Smooth muscle cell (in vitro differentiated cells): ENCODE measurements around the gene YWHAE. TPM values are rescaled to one million over a fixed set of nuclear protein-coding genes. Genes with fewer than 3 reads are reported as not detected.
"Not testable (repeated sequence)": the region's sequence is repeated elsewhere in the genome, so short reads cannot be mapped to it uniquely, and the experiment has no call there.

Source experiments
- DNase-seq: peaks from one replicate; lab custom pipeline; 2025; ENCODE audit not compliant: unreplicated experiment; lab: John Stamatoyannopoulos, UW
- H2AFZ ChIP-seq: fragments of 200-600 bp; sonication (generic); 2 replicates; pipeline ENCODE4 v1.6.0; 2016; ENCODE audit warnings: antibody characterized with exemption, low read depth, mild to moderate bottlenecking
- H3F3A ChIP-seq: fragments of 200-600 bp; sonication (generic); 2 replicates; pipeline ENCODE4 v1.6.0; 2017; ENCODE audit warnings: antibody characterized with exemption, low read depth
- H3K27ac ChIP-seq: fragments of 200-600 bp; sonication (generic); 2 replicates; pipeline ENCODE4 v1.5.1; 2016; ENCODE audit warnings: low read depth, mild to moderate bottlenecking
- H3K27me3 ChIP-seq: fragments of 200-600 bp; sonication (generic); 2 replicates; pipeline ENCODE4 v1.6.1; 2016; ENCODE audit warnings: low read depth, mild to moderate bottlenecking
- H3K36me3 ChIP-seq: fragments of 200-600 bp; sonication (generic); 2 replicates; pipeline ENCODE4 v1.5.1; 2016; ENCODE audit warnings: low read depth
- H3K4me1 ChIP-seq: fragments of 200-600 bp; sonication (generic); 2 replicates; pipeline ENCODE4 v1.5.1; 2016; ENCODE audit warnings: low read depth
- H3K4me2 ChIP-seq: fragments of 200-600 bp; sonication (generic); 2 replicates; pipeline ENCODE4 v1.6.0; 2016; ENCODE audit warnings: mild to moderate bottlenecking
- H3K4me3 ChIP-seq: fragments of 200-600 bp; sonication (generic); 2 replicates; pipeline ENCODE4 v1.5.1; 2016; ENCODE audit warnings: mild to moderate bottlenecking
- H3K79me2 ChIP-seq: fragments of 200-600 bp; sonication (generic); 2 replicates; pipeline ENCODE4 v1.6.0; 2016; ENCODE audit warnings: low read depth, mild to moderate bottlenecking
- H3K9ac ChIP-seq: fragments of 200-600 bp; sonication (generic); 2 replicates; pipeline ENCODE4 v1.6.0; 2016; ENCODE audit warnings: low read depth
- H3K9me3 ChIP-seq: fragments of 200-600 bp; sonication (generic); replicated peaks from 2 replicates; pipeline ENCODE4 v1.5.1; 2016; ENCODE audit warnings: low read depth
- H4K20me1 ChIP-seq: fragments of 200-600 bp; sonication (generic); 2 replicates; pipeline ENCODE4 v1.6.0; 2016; ENCODE audit warnings: low read depth
- WGBS: methylation state at CpG from one replicate; pipeline ENCODE4 v1.1.7; 2016; ENCODE audit warnings: low lambda C conversion rate; 5-methylcytosine and 5-hydroxymethylcytosine counted together
- polyA plus RNA-seq: library from polyadenylated mRNA; unstranded; fragments of >200 nt; fragmentation: Nextera tagmentation; extraction: Ambion mirVana; gene quantifications from 2 replicates; pipeline ENCODE4 v1.2.1, GENCODE V29; 2016
- total RNA-seq: library from RNA; depleted of rRNA; stranded (reverse); fragments of >200 nt; gene quantifications from 2 replicates; pipeline ENCODE4 v1.2.3, GENCODE V29; 2014
- TF ChIP-seq, protein P1 (sequence below): fragments of 200-600 bp; sonication (generic); IDR thresholded peaks from 2 replicates; pipeline ENCODE4 v1.5.1; 2017; ENCODE audit warnings: borderline replicate concordance, mild to moderate bottlenecking, antibody characterized with exemption; ENCODE audit not compliant: insufficient read depth, poor library complexity, severe bottlenecking

Gene YWHAE
- total and polyA plus RNA-seq, 2 experiments from 2014 or later: 383 to 662 TPM

GRCh38 chr17:1402262-1402586 lies 2.2 kb upstream of the YWHAE start:
- TF ChIP-seq, protein P1, sequence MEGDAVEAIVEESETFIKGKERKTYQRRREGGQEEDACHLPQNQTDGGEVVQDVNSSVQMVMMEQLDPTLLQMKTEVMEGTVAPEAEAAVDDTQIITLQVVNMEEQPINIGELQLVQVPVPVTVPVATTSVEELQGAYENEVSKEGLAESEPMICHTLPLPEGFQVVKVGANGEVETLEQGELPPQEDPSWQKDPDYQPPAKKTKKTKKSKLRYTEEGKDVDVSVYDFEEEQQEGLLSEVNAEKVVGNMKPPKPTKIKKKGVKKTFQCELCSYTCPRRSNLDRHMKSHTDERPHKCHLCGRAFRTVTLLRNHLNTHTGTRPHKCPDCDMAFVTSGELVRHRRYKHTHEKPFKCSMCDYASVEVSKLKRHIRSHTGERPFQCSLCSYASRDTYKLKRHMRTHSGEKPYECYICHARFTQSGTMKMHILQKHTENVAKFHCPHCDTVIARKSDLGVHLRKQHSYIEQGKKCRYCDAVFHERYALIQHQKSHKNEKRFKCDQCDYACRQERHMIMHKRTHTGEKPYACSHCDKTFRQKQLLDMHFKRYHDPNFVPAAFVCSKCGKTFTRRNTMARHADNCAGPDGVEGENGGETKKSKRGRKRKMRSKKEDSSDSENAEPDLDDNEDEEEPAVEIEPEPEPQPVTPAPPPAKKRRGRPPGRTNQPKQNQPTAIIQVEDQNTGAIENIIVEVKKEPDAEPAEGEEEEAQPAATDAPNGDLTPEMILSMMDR: no peak
- Histone ChIP-seq H4K20me1 (peaks cover 23% of the 10 kb centered on the region), H3K79me2 (peaks cover 27% of the 10 kb centered on the region), H3F3A (no peaks in the 10 kb centered on the region), H3K27me3 (no peaks in the 10 kb centered on the region), H3K9ac (no peak overlapping the region), H3K27ac (no peak overlapping the region), H3K4me1 (peaks cover 10% of the 10 kb centered on the region), H2AFZ (no peak overlapping the region), H3K9me3 (no peaks in the 10 kb centered on the region), H3K36me3 (no peaks in the 10 kb centered on the region), H3K4me3 (no peak overlapping the region), H3K4me2 (no peak overlapping the region)
- no peak for DNase-seq
- WGBS: 97% methylated on average over 4 of the region's 4 CpGs

- Histone ChIP-seq H3K27ac (peak overlapping the region; percentile 99), H3K27me3 (no peaks in the 10 kb centered on the region), H3K36me3 (no peaks in the 10 kb centered on the region), H3K4me1 (peaks cover 17% of the 10 kb centered on the region), H3K4me2 (peak overlapping the region; percentile 97), H3F3A (no peaks in the 10 kb centered on the region), H3K79me2 (peaks cover 59% of the 10 kb centered on the region), H3K9ac (peak overlapping the region; percentile 99), H2AFZ (no peak overlapping the region), H3K4me3 (peak overlapping the region; percentile 98), H4K20me1 (peaks cover 54% of the 10 kb centered on the region), H3K9me3 (no peaks in the 10 kb centered on the region)
- 1% methylated on average over 30 of the region's 41 CpGs for WGBS
- peak; percentile 58 for DNase-seq
- TF ChIP-seq, protein P1: no peak
Measured at GRCh38 chr17:1398931-1399678, 917 bp downstream of the YWHAE start.

DNA sequence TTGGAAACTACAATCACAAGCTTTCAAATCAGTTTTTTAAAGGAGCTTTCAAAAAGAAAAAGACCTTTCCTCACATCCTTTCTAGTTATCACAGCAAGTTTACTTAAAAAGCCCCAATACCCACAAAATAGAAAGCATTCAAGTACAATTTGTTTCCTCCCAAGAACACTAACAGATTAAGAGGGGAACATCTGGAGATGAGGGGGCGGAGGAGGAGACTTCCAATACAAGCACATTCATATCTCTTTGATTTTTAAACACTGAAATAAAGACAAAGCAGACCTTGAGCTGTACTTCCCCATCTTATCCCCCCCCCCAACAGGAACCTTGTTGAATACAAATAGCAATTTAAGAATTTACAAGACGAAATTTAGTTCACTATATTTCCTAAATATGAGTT lies 2.0 kb downstream of the YWHAE start:
- no peaks in the 10 kb centered on the region for H3K36me3 ChIP-seq
- peak overlapping the region; percentile 99 for H3K27ac ChIP-seq
- H3K9me3 ChIP-seq: no peaks in the 10 kb centered on the region
- peak overlapping the region; percentile 97 for H3K4me2 ChIP-seq
- peaks cover 9% of the 10 kb centered on the region for H3F3A ChIP-seq
- H3K79me2 ChIP-seq: peaks cover 69% of the 10 kb centered on the region
- no peak for DNase-seq
- H3K4me1 ChIP-seq: peaks cover 28% of the 10 kb centered on the region
- H3K4me3 ChIP-seq: peak overlapping the region; percentile 98
- peaks cover 65% of the 10 kb centered on the region for H4K20me1 ChIP-seq
- TF ChIP-seq, protein P1: no peak
- H2AFZ ChIP-seq: no peak overlapping the region
- peak overlapping the region; percentile 99 for H3K9ac ChIP-seq
- 25% methylated on average over 2 of the region's 2 CpGs for WGBS
- H3K27me3 ChIP-seq: no peaks in the 10 kb centered on the region

- H3K4me3 ChIP-seq, H2AFZ ChIP-seq, H3K27me3 ChIP-seq, DNase-seq, H3K9me3 ChIP-seq, H3K9ac ChIP-seq, H3K4me2 ChIP-seq, H3K36me3 ChIP-seq: not testable (repeated sequence)
- H3F3A ChIP-seq: peaks cover 18% of the 10 kb centered on the region
- H4K20me1 ChIP-seq: peaks cover 84% of the 10 kb centered on the region
- peaks cover 89% of the 10 kb centered on the region for H3K79me2 ChIP-seq
- peak overlapping the region; percentile 28 for H3K27ac ChIP-seq
- peaks cover 33% of the 10 kb centered on the region for H3K4me1 ChIP-seq
- WGBS: 89% methylated on average over 26 of the region's 26 CpGs
Measured at GRCh38 chr17:1395876-1396665, 4.0 kb downstream of the YWHAE start.
